ENCODE data around the gene MRNIP. TPM values are rescaled to one million over a fixed set of nuclear protein-coding genes. Genes with fewer than 3 reads are reported as not detected.

Gene MRNIP
- total and polyA plus RNA-seq, 2 donors, result 30.5 to 41.1 TPM

- Histone ChIP-seq H3K36me3 (ENCODE audit: insufficient read depth) (no peaks in the 10 kb centered on the region), H3K4me1 (ENCODE audit: insufficient read depth) (no peaks in the 10 kb centered on the region), H3K27ac (ENCODE audit: low read depth) (peak within 1 kb of the TSS; percentile 99), H3K4me3 (ENCODE audit: low read depth, low read length) (peak within 1 kb of the TSS; percentile 87)
- WGBS, result under 1% methylated on average over 80 of the region's 81 CpGs
- no peak for DNase-seq (ENCODE audit: extremely low spot score)
Measured at GRCh38 chr5:179820483-179821297, 37.9 kb downstream of the MRNIP start, which contains the start of gene SQSTM1. Gene SQSTM1, plus strand, starts transcription at chr5:179820905. Its CDS starts 32 bp downstream, at chr5:179820937.

- WGBS, result 45% methylated on average over 12 of the region's 12 CpGs
- Histone ChIP-seq H3K36me3 (ENCODE audit: insufficient read depth) (no peaks in the 10 kb centered on the region), H3K27ac (ENCODE audit: low read depth) (peak overlapping the region; percentile 99), H3K4me1 (ENCODE audit: insufficient read depth) (no peaks in the 10 kb centered on the region), H3K4me3 (ENCODE audit: low read depth, low read length) (peak overlapping the region; percentile 87)
- no peak for DNase-seq (ENCODE audit: extremely low spot score)
Measured at GRCh38 chr5:179820127-179820482, 38.5 kb downstream of the MRNIP start.

- no peaks in the 10 kb centered on the region for H3K36me3 ChIP-seq (ENCODE audit: insufficient read depth)
- WGBS, result 21% methylated on average over 26 of the region's 26 CpGs
- DNase-seq (ENCODE audit: extremely low spot score), result no peak
- no peaks in the 10 kb centered on the region for H3K4me1 ChIP-seq (ENCODE audit: insufficient read depth)
- H3K4me3 ChIP-seq (ENCODE audit: low read depth, low read length), result peak overlapping the region; percentile 87
- peak overlapping the region; percentile 99 for H3K27ac ChIP-seq (ENCODE audit: low read depth)
Measured at GRCh38 chr5:179819296-179820126, 39.1 kb downstream of the MRNIP start.

GRCh38 chr5:179818746-179819295 is 39.8 kb downstream of the MRNIP start:
- DNase-seq (ENCODE audit: extremely low spot score), result peak; percentile 82
- Histone ChIP-seq H3K27ac (ENCODE audit: low read depth) (peak overlapping the region; percentile 99), H3K36me3 (ENCODE audit: insufficient read depth) (no peaks in the 10 kb centered on the region), H3K4me3 (ENCODE audit: low read depth, low read length) (peak overlapping the region; percentile 21), H3K4me1 (ENCODE audit: insufficient read depth) (no peaks in the 10 kb centered on the region)
- 1% methylated on average over 35 of the region's 35 CpGs for WGBS

GRCh38 chr5:179817890-179818745 is 40.5 kb downstream of the MRNIP start:
- DNase-seq (ENCODE audit: extremely low spot score), result no peak
- 57% methylated on average over 14 of the region's 14 CpGs for WGBS
- H3K27ac ChIP-seq (ENCODE audit: low read depth), result peak overlapping the region; percentile 93
- H3K4me3 ChIP-seq (ENCODE audit: low read depth, low read length), result peak overlapping the region; percentile 21
- H3K4me1 ChIP-seq (ENCODE audit: insufficient read depth), result no peaks in the 10 kb centered on the region
- no peaks in the 10 kb centered on the region for H3K36me3 ChIP-seq (ENCODE audit: insufficient read depth)

GRCh38 chr5:179817470-179817840 is 41.2 kb downstream of the MRNIP start:
- no peak for DNase-seq (ENCODE audit: extremely low spot score)
- 84% methylated on average over 8 of the region's 8 CpGs for WGBS
- Histone ChIP-seq H3K4me3 (ENCODE audit: low read depth, low read length) (peak overlapping the region; percentile 44), H3K27ac (ENCODE audit: low read depth) (no peak overlapping the region), H3K4me1 (ENCODE audit: insufficient read depth) (no peaks in the 10 kb centered on the region), H3K36me3 (ENCODE audit: insufficient read depth) (no peaks in the 10 kb centered on the region)

GRCh38 chr5:179816796-179817469 is 41.7 kb downstream of the MRNIP start:
- Histone ChIP-seq H3K27ac (ENCODE audit: low read depth) (peak overlapping the region; percentile 11), H3K4me3 (ENCODE audit: low read depth, low read length) (peak overlapping the region; percentile 44), H3K4me1 (ENCODE audit: insufficient read depth) (no peaks in the 10 kb centered on the region), H3K36me3 (ENCODE audit: insufficient read depth) (no peaks in the 10 kb centered on the region)
- under 1% methylated on average over 72 of the region's 72 CpGs for WGBS
- DNase-seq (ENCODE audit: extremely low spot score), result no peak

GRCh38 chr5:179816401-179816795 is 42.2 kb downstream of the MRNIP start:
- H3K4me3 ChIP-seq (ENCODE audit: low read depth, low read length), result peak overlapping the region; percentile 44
- H3K4me1 ChIP-seq (ENCODE audit: insufficient read depth), result no peaks in the 10 kb centered on the region
- no peaks in the 10 kb centered on the region for H3K36me3 ChIP-seq (ENCODE audit: insufficient read depth)
- whole genome bisulfite sequencing, result 43% methylated on average over 23 of the region's 23 CpGs
- H3K27ac ChIP-seq (ENCODE audit: low read depth), result no peak overlapping the region
- no peak for DNase-seq (ENCODE audit: extremely low spot score)

GRCh38 chr5:179815491-179816249 is 42.9 kb downstream of the MRNIP start:
- DNase-seq (ENCODE audit: extremely low spot score), result no peak
- H3K4me3 ChIP-seq (ENCODE audit: low read depth, low read length), result no peak overlapping the region
- no peak overlapping the region for H3K27ac ChIP-seq (ENCODE audit: low read depth)

GRCh38 chr5:179814090-179814489 is 44.5 kb downstream of the MRNIP start:
- H3K27ac ChIP-seq (ENCODE audit: low read depth), result no peak overlapping the region
- no peaks in the 10 kb centered on the region for H3K4me1 ChIP-seq (ENCODE audit: insufficient read depth)
- no peaks in the 10 kb centered on the region for H3K36me3 ChIP-seq (ENCODE audit: insufficient read depth)
- DNase-seq (ENCODE audit: extremely low spot score), result no peak
- H3K4me3 ChIP-seq (ENCODE audit: low read depth, low read length), result no peak overlapping the region
- WGBS, result 76% methylated on average over 3 of the region's 3 CpGs

More at GRCh38 chr5:179815491-179816249, 42.9 kb downstream of the MRNIP start:
- Histone ChIP-seq H3K36me3 (ENCODE audit: insufficient read depth) (no peaks in the 10 kb centered on the region), H3K4me1 (ENCODE audit: insufficient read depth) (no peaks in the 10 kb centered on the region)
- WGBS, result 92% methylated on average over 21 of the region's 21 CpGs

GRCh38 chr5:179812997-179813607 is 45.5 kb downstream of the MRNIP start:
- WGBS, result 94% methylated on average over 5 of the region's 5 CpGs
- no peak for DNase-seq (ENCODE audit: extremely low spot score)
- H3K27ac ChIP-seq (ENCODE audit: low read depth), result no peak overlapping the region
- no peak overlapping the region for H3K4me3 ChIP-seq (ENCODE audit: low read depth, low read length)
- no peaks in the 10 kb centered on the region for H3K4me1 ChIP-seq (ENCODE audit: insufficient read depth)
- no peaks in the 10 kb centered on the region for H3K36me3 ChIP-seq (ENCODE audit: insufficient read depth)

Measured in urinary bladder (tissue), 4 donors.